ENCODE data around the gene OXT.

DNA sequence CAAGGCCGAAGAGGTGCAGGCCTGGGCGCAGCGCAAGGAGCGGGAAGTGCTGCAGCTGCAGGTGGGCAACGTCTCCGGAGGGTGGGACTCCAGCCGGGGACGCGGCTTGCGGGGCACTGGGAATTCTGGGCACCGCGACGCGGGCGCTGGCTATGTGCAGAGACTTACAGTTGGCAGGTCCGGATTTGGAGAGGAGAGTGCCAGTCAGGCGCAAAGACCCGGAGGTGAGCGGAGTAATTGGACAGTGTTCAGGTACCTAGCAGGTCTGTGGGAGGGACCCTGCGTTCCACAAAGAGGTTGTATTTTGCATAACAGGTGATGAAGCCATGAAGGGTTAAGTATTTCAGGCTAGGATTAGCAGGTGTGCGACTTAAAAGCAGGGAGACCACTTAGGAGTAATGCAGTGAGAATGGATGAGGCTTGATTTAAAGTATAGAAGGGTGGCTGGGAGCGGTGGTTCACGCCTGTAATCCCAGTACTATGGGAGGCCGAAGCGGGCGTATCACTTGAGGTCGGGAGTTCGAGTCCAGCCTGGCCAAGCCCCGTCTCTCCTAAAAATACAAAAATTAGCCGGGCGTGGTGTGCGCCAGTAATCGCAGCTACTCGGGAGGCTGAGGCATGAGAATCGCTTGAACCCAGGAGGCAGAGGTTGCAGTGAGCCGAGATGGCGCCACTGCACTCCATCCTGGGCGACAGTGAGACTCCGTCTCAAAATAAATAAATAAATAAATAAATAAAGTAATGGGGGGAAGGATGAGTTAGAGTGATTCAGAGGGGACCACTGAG is 24.6 kb upstream of the OXT start:
- TF ChIP-seq CEBPB (IDR thresholded peaks at IDR 0.05; ENCODE audit: low read depth, low read length) (no peak), GTF2F1 (IDR thresholded peaks at IDR 0.05; ENCODE audit: borderline replicate concordance, low read depth, low read length) (no peak), CTCF (IDR thresholded peaks at IDR 0.05; ENCODE audit: control extremely low read depth in 1 of 3, insufficient read depth in 1 of 3, low read depth in 1 of 3, low read length in 3 of 3) (no peak), EP300 (IDR thresholded peaks at IDR 0.05; ENCODE audit: borderline replicate concordance in 1 of 2, low read depth in 2 of 2, low read length in 2 of 2) (no peak), CHD2 (IDR thresholded peaks at IDR 0.05; ENCODE audit: low read length) (no peak)

All from H1 (cell line).